ENCODE data around the gene HNRNPUL2.
"Not testable (repeated sequence)": the region's sequence is repeated elsewhere in the genome, so short reads cannot be mapped to it uniquely, and the experiment has no call there.

Gene HNRNPUL2

GRCh38 chr11:62703921-62704320 is 23.3 kb downstream of the HNRNPUL2 start:
- not testable (repeated sequence) for DNase-seq (ENCODE audit: low spot score)

- DNase-seq (ENCODE audit: low spot score) = no peak
Measured at GRCh38 chr11:62702246-62702645, 25.0 kb downstream of the HNRNPUL2 start.

GRCh38 chr11:62694455-62695167 is 32.6 kb downstream of the HNRNPUL2 start:
- peak; percentile 89 for DNase-seq (ENCODE audit: low spot score)

- not testable (repeated sequence) for DNase-seq (ENCODE audit: low spot score)
Measured at GRCh38 chr11:62693624-62694023, 33.6 kb downstream of the HNRNPUL2 start.

- no peak for DNase-seq (ENCODE audit: low spot score)
Measured at GRCh38 chr11:62689421-62690183, 37.7 kb downstream of the HNRNPUL2 start, which contains the start of gene LRRN4CL. Gene LRRN4CL (minus strand): TSS chr11:62689530. CDS start chr11:62688508, 1,022 bp downstream.

- DNase-seq (ENCODE audit: low spot score) = no peak
Measured at GRCh38 chr11:62688491-62688890, 38.8 kb downstream of the HNRNPUL2 start.

GRCh38 chr11:62687508-62688396 is 39.5 kb downstream of the HNRNPUL2 start:
- DNase-seq (ENCODE audit: low spot score) = no peak

- no peak for DNase-seq (ENCODE audit: low spot score)
Measured at GRCh38 chr11:62682518-62682917, 44.7 kb downstream of the HNRNPUL2 start.

- DNase-seq (ENCODE audit: low spot score) = peak; percentile 80
Measured at GRCh38 chr11:62680825-62681240, 46.4 kb downstream of the HNRNPUL2 start.

- DNase-seq (ENCODE audit: low spot score) = peak; percentile 94
Measured at GRCh38 chr11:62678770-62679696, 48.2 kb downstream of the HNRNPUL2 start, which contains the start of gene UBXN1. Gene UBXN1 (minus strand): TSS chr11:62679073. CDS start chr11:62678923, 150 bp downstream.

GRCh38 chr11:62678433-62678769 is 48.9 kb downstream of the HNRNPUL2 start:
- DNase-seq (ENCODE audit: low spot score) = no peak

GRCh38 chr11:62677714-62678113 is 49.5 kb downstream of the HNRNPUL2 start:
- DNase-seq (ENCODE audit: low spot score) = no peak

GRCh38 chr11:62677156-62677555 is 50.1 kb downstream of the HNRNPUL2 start:
- no peak for DNase-seq (ENCODE audit: low spot score)

GRCh38 chr11:62676698-62677097 is 50.6 kb downstream of the HNRNPUL2 start:
- no peak for DNase-seq (ENCODE audit: low spot score)

GRCh38 chr11:62675415-62675814 is 51.8 kb downstream of the HNRNPUL2 start:
- not testable (repeated sequence) for DNase-seq (ENCODE audit: low spot score)

GRCh38 chr11:62673196-62673525 is 54.1 kb downstream of the HNRNPUL2 start:
- DNase-seq (ENCODE audit: low spot score) = no peak

GRCh38 chr11:62671608-62672389 is 55.5 kb downstream of the HNRNPUL2 start, which contains the start of the genes LBHD1 and UQCC3:
Gene LBHD1 (minus strand): TSS chr11:62672267. CDS start chr11:62670031, 2,236 bp downstream.
Gene UQCC3 (plus strand): TSS chr11:62671673. CDS start chr11:62671746, 73 bp downstream.
- peak; percentile 84 for DNase-seq (ENCODE audit: low spot score)

GRCh38 chr11:62671236-62671607 is 56.0 kb downstream of the HNRNPUL2 start:
- no peak for DNase-seq (ENCODE audit: low spot score)

GRCh38 chr11:62669420-62670161 is 57.7 kb downstream of the HNRNPUL2 start:
- no peak for DNase-seq (ENCODE audit: low spot score)
